Loucy (cell line): ENCODE measurements around the gene ZNF280D.

Experiments
- H2AFZ ChIP-seq: fragments of 200-600 bp; sonication (generic); 2 replicates; pipeline ENCODE4 v1.6.0; 2016; ENCODE audit warnings: antibody characterized with exemption, mild to moderate bottlenecking, low read length, moderate library complexity
- H3F3A ChIP-seq: fragments of 200-600 bp; 2 replicates; pipeline ENCODE4 v1.6.0; 2016; ENCODE audit warnings: antibody characterized with exemption, low read depth, mild to moderate bottlenecking
- H3K27me3 ChIP-seq: fragments of 200-600 bp; sonication (generic); 2 replicates; pipeline ENCODE4 v1.6.1; 2014; ENCODE audit warnings: low read length, mild to moderate bottlenecking; ENCODE audit not compliant: insufficient read depth, poor library complexity, severe bottlenecking
- H3K36me3 ChIP-seq: fragments of 200-600 bp; sonication (generic); 2 replicates; pipeline ENCODE4 v1.6.1; 2016; ENCODE audit warnings: low read length; ENCODE audit not compliant: insufficient read depth
- H3K4me1 ChIP-seq: fragments of 200-600 bp; sonication (generic); 2 replicates; pipeline ENCODE4 v1.5.1; 2014; ENCODE audit warnings: low read length, mild to moderate bottlenecking; ENCODE audit not compliant: insufficient read depth, poor library complexity, severe bottlenecking
- H3K4me2 ChIP-seq: fragments of 200-600 bp; sonication (generic); 2 replicates; pipeline ENCODE4 v1.6.0; 2014; ENCODE audit warnings: antibody characterized with exemption, low read length, low read depth, mild to moderate bottlenecking; ENCODE audit not compliant: poor library complexity, severe bottlenecking
- H3K4me3 ChIP-seq: fragments of 200-600 bp; sonication (generic); 2 replicates; pipeline ENCODE4 v1.5.1; 2014; ENCODE audit warnings: low read length, mild to moderate bottlenecking, mixed read lengths; ENCODE audit not compliant: poor library complexity, severe bottlenecking
- H3K79me2 ChIP-seq: fragments of 200-600 bp; sonication (generic); 2 replicates; pipeline ENCODE4 v1.6.1; 2014; ENCODE audit warnings: low read length; ENCODE audit not compliant: insufficient read depth
- H3K9ac ChIP-seq: fragments of 200-600 bp; sonication (generic); 2 replicates; pipeline ENCODE4 v1.6.0; 2014; ENCODE audit warnings: mild to moderate bottlenecking, low read depth, low read length, moderate library complexity; ENCODE audit not compliant: poor library complexity, severe bottlenecking
- H3K9me2 ChIP-seq: fragments of 200-600 bp; sonication (generic); replicated peaks from 2 replicates; pipeline ENCODE4 v1.6.1; 2016; ENCODE audit warnings: low read depth, low read length, mixed read lengths
- H3K9me3 ChIP-seq: fragments of 200-600 bp; sonication (generic); 2 replicates; pipeline ENCODE4 v1.6.1; 2014; ENCODE audit warnings: mild to moderate bottlenecking, antibody characterized with exemption, low read length, low read depth; ENCODE audit not compliant: insufficient read depth
- H4K20me1 ChIP-seq: fragments of 200-600 bp; sonication (generic); 2 replicates; pipeline ENCODE4 v1.6.0; 2014; ENCODE audit warnings: antibody characterized with exemption, low read length, mild to moderate bottlenecking; ENCODE audit not compliant: insufficient read depth, poor library complexity, severe bottlenecking
- CTCF ChIP-seq: fragments of 200-600 bp; sonication (generic); conservative IDR thresholded peaks from 2 replicates; pipeline ENCODE4 v1.5.1; 2014; ENCODE audit warnings: mild to moderate bottlenecking, antibody characterized with exemption, low read length
- EZH2phosphoT487 ChIP-seq: fragments of 200-600 bp; IDR thresholded peaks from 2 replicates; pipeline ENCODE4 v1.6.1; 2018; ENCODE audit warnings: antibody characterized with exemption, mild to moderate bottlenecking, moderate library complexity, borderline replicate concordance

The ZNF280D gene

GRCh38 chr15:56640127-56640526, 93.2 kb downstream of the ZNF280D start:
- no peaks in the 10 kb centered on the region for H3F3A ChIP-seq
- H3K79me2 ChIP-seq, result no peaks in the 10 kb centered on the region
- H3K4me2 ChIP-seq, result no peak overlapping the region
- no peaks in the 10 kb centered on the region for H3K4me1 ChIP-seq
- H3K36me3 ChIP-seq, result no peaks in the 10 kb centered on the region
- H3K9me2 ChIP-seq, result no peaks in the 10 kb centered on the region
- no peaks in the 10 kb centered on the region for H3K9me3 ChIP-seq
- TF ChIP-seq CTCF (no peak), EZH2phosphoT487 (no peak)
- H3K27me3 ChIP-seq, result no peaks in the 10 kb centered on the region
- H2AFZ ChIP-seq, result no peak overlapping the region
- H3K9ac ChIP-seq, result no peak overlapping the region
- no peaks in the 10 kb centered on the region for H4K20me1 ChIP-seq
- H3K4me3 ChIP-seq, result no peak overlapping the region

- no peaks in the 10 kb centered on the region for H3K9me3 ChIP-seq
- no peaks in the 10 kb centered on the region for H3K9me2 ChIP-seq
- no peak overlapping the region; the same call in 1 of the 2 replicates for H2AFZ ChIP-seq
- no peaks in the 10 kb centered on the region for H3F3A ChIP-seq
- no peaks in the 10 kb centered on the region for H3K27me3 ChIP-seq
- no peak for TF ChIP-seq EZH2phosphoT487
- no peak for TF ChIP-seq CTCF
- no peaks in the 10 kb centered on the region for H3K36me3 ChIP-seq
- H3K79me2 ChIP-seq, result no peaks in the 10 kb centered on the region
- no peak overlapping the region for H3K9ac ChIP-seq
- no peak overlapping the region for H3K4me3 ChIP-seq
- no peak overlapping the region for H3K4me2 ChIP-seq
- H3K4me1 ChIP-seq, result no peaks in the 10 kb centered on the region
- H4K20me1 ChIP-seq, result no peaks in the 10 kb centered on the region
These were observed 93.7 kb downstream of the ZNF280D start for GRCh38 chr15:56639631-56640030.

- H3K9me2 ChIP-seq, result no peaks in the 10 kb centered on the region
- no peaks in the 10 kb centered on the region for H3F3A ChIP-seq
- H3K4me1 ChIP-seq, result no peaks in the 10 kb centered on the region
- H3K4me3 ChIP-seq, result no peak overlapping the region
- H2AFZ ChIP-seq, result peak overlapping the region; percentile 11; the same call in 1 of the 2 replicates
- no peaks in the 10 kb centered on the region for H3K79me2 ChIP-seq
- TF ChIP-seq CTCF, result no peak
- no peak for TF ChIP-seq EZH2phosphoT487
- H3K9ac ChIP-seq, result no peak overlapping the region
- H3K27me3 ChIP-seq, result no peaks in the 10 kb centered on the region
- H3K9me3 ChIP-seq, result no peaks in the 10 kb centered on the region
- H4K20me1 ChIP-seq, result no peaks in the 10 kb centered on the region
- no peak overlapping the region for H3K4me2 ChIP-seq
- H3K36me3 ChIP-seq, result no peaks in the 10 kb centered on the region
These were observed 101.5 kb downstream of the ZNF280D start for GRCh38 chr15:56631765-56632164.
